Measurements from ENCODE around the gene CRYGS. TPM values are rescaled to one million over a fixed set of nuclear protein-coding genes. Genes with fewer than 3 reads are reported as not detected.

The CRYGS gene
- total and polyA plus RNA-seq, 2 experiments from 2014 or later = 2.0 to 2.9 TPM

- no peak for TF ChIP-seq STAT1 (IDR thresholded peaks at IDR 0.05; ENCODE audit: unreplicated experiment)
- no peak for TF ChIP-seq ZNF331 (CRISPR knock-in tag; IDR thresholded peaks at IDR 0.05; ENCODE audit: low read depth)
- TF ChIP-seq NANOG (IDR thresholded peaks at IDR 0.05; ENCODE audit: borderline replicate concordance) = no peak
- no peak for TF ChIP-seq CTCF (conservative IDR thresholded peaks at IDR 0.05; ENCODE audit: low read depth in 2 of 2)
- no peak for TF ChIP-seq ZNF114 (CRISPR knock-in tag; IDR thresholded peaks at IDR 0.05)
- no peak for TF ChIP-seq CREB1 (CRISPR knock-in tag; IDR thresholded peaks at IDR 0.05; ENCODE audit: low read depth)
- TF ChIP-seq REST (IDR thresholded peaks at IDR 0.05; ENCODE audit: unreplicated experiment) = no peak
- no peak for TF ChIP-seq JUNB (IDR thresholded peaks at IDR 0.05; ENCODE audit: unreplicated experiment)
- TF ChIP-seq ETS1 (IDR thresholded peaks at IDR 0.05) = no peak
Measured at GRCh38 chr3:186571644-186572013, 27.4 kb upstream of the CRYGS start (continued).

- H3K4me1 ChIP-seq (ENCODE audit: insufficient read depth) = peaks cover 25% of the 10 kb centered on the region
- peaks cover 21% of the 10 kb centered on the region for H3K4me1 Mint-ChIP-seq
- peaks cover 3% of the 10 kb centered on the region; the same call in 1 of the 2 replicates for H4K20me1 ChIP-seq (replicated peaks; ENCODE audit: insufficient read depth)
- no peaks in the 10 kb centered on the region for H3K27me3 ChIP-seq (ENCODE audit: insufficient read depth)
- no peaks in the 10 kb centered on the region for H3K9me2 ChIP-seq (ENCODE audit: insufficient read depth)
- H3K27me3 Mint-ChIP-seq (ENCODE audit: insufficient read depth, low read depth, poor library complexity) = peaks cover 7% of the 10 kb centered on the region
- peaks cover 2% of the 10 kb centered on the region; the same call in 1 of the 2 replicates for H3F3A ChIP-seq (replicated peaks; ENCODE audit: low read depth)
- H3K36me3 ChIP-seq (ENCODE audit: insufficient read depth) = peaks cover 39% of the 10 kb centered on the region
- H2AFZ ChIP-seq = no peak overlapping the region
- H3K27ac Mint-ChIP-seq = peak overlapping the region; percentile 95
- peak overlapping the region; percentile 94 for H3K4me2 ChIP-seq
- peak overlapping the region; percentile 75 for H3K4me3 ChIP-seq
- H3K4me3 Mint-ChIP-seq = peak overlapping the region; percentile 88
- peaks cover 31% of the 10 kb centered on the region for H3K79me2 ChIP-seq (replicated peaks; ENCODE audit: insufficient read depth)
- peak; percentile 7 for DNase-seq (ENCODE audit: low spot score)
- no peaks in the 10 kb centered on the region for H3K9me3 Mint-ChIP-seq
- no peak overlapping the region; the same call in 1 of the 2 replicates for H3K27ac ChIP-seq (ENCODE audit: low read depth)
- peaks cover 31% of the 10 kb centered on the region; the same call in 2 of the 3 replicates for H3K36me3 Mint-ChIP-seq (ENCODE audit: low read depth)
- no peak for ATAC-seq
- TF ChIP-seq POLR2AphosphoS5 (IDR thresholded peaks at IDR 0.05; ENCODE audit: low read depth) (no peak), REST (IDR thresholded peaks at IDR 0.05; ENCODE audit: unreplicated experiment) (no peak), STAT1 (IDR thresholded peaks at IDR 0.05; ENCODE audit: unreplicated experiment) (no peak), ZNF114 (CRISPR knock-in tag; IDR thresholded peaks at IDR 0.05) (no peak), EZH2 (IDR thresholded peaks at IDR 0.05; ENCODE audit: low read depth, unreplicated experiment) (no peak), JUNB (IDR thresholded peaks at IDR 0.05; ENCODE audit: unreplicated experiment) (no peak), CTCF (conservative IDR thresholded peaks at IDR 0.05; ENCODE audit: low read depth in 2 of 2) (no peak), NANOG (IDR thresholded peaks at IDR 0.05; ENCODE audit: borderline replicate concordance) (no peak), EZH2phosphoT487 (IDR thresholded peaks at IDR 0.05; ENCODE audit: unreplicated experiment) (no peak), ETS1 (IDR thresholded peaks at IDR 0.05) (no peak)
Measured at GRCh38 chr3:186570941-186571643, 26.9 kb upstream of the CRYGS start.

Measured in GM23338 (cell line).